Activated CD8-positive, alpha-beta memory T cell treated with anti-CD3 and anti-CD28 coated beads, Interleukin-2, amount 50 U/mL, for 48 hours (primary cell): Measurements from ENCODE around the gene CDNF.
A peak's percentile ranks its signal among the peaks of the same experiment; 100 is the strongest.

ENCODE experiments used
- DNase-seq: peaks from one replicate; pipeline ENCODE4 v3.0.0-alpha.2; 2020

CDNF gene

DNA sequence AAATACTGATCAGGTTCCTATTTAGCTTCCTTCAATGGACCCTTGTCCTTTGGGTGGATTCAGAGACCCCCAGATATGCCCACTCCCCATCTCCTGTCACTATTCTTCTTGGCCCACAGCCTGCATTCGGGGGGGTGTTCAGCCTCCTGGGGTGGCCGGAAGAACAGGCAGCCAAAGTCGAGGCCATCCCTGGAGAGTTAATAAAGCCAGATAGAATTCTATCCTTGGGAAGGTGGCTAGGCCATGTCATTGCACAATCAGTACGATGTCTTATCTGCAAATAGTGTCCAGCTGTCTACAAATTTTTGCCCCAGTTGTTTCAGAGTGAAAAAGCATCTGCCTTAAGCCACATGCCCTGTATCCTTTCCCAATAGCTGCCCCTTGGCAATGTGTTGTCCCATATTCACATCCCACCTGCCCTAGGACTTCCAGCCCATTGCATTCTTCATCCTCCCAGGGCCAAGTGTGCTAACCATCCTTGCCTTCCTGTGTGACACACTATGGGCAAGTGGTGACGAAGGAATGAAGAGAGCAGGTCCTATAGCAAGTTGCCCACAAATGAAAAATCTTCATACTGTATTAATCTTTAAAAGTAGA lies 53.3 kb downstream of the CDNF start:
- no peak for DNase-seq

DNA sequence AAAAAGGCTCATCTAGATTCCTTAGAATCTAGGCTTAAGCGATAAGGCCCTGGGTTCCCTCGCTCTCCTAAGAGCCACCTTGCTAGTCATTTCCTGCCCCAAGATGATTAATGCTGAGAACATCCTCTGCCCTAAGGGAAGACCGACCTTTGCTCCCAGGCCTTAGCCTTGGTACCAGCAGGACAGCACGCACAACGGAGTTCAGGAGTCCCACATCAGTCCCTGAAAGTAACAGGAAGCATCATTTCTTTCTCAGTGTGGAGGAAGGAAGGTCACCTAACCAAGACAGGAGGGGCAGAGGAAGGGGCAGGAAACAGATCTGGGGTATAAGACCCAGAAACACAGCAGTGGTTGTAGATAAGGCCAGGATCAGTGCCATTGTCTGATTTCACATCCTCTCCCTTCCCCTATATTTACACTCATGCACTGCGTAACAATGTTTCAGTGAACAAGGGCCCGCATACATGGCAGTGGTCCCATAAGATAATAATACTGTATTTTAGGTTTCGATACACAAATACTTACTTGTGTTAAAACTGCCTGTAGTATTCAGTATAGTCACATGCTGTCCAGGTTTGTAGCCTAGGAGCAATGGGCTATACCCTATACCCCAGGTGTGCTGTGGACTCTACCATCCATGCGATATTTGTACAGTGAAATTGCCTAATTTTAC lies 55.0 kb downstream of the CDNF start:
- peak; percentile 54 for DNase-seq

DNA sequence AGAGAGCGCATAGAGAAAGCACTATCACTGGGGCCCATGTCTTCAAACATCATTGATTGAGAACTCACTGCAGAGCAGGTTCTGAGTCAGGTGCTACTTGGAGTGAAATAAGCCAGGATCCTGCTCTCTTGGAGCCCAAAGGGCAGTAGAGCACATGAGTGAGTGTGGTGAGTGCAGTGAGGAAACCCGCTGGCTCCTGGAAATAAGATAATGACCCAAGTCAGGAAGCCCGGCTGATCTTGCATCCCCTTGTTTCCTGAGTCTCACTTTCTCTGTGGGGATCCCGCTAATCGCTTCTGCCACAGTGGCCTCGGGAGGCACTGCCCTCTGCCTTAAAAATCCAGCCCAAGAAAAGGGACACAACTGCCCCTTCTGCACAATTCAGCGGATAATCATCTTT lies 56.1 kb downstream of the CDNF start:
- DNase-seq: no peak

DNA sequence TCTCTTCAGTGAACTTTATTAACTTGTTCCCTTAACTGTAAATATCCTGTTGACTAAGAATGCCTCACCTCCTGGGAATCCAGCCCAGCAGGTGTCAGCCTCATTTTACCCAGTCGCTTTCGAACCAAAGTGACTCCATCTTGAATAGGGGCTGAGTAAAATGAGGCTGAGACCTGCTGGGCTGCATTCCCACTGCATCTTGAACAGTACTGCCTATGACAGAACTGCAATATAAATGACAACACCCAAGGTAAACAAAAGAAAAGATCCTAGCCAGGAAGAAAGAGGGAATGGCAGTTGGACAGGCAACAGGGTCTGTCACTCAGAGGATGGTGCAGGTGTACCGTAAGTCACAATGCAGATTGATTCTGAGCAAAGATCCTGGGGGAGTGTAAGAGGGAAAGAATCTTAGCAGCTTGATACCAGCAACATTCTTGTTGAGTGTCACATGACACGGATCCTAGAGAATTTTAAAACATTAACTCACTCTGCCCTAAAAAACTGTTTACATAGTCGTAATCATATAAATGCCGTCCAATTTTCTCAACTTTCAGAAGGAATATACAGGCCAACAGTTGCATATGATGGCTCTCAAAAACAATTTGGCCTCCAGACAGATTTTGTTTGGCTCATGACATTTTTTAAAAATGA lies 58.7 kb downstream of the CDNF start:
- no peak for DNase-seq

DNA sequence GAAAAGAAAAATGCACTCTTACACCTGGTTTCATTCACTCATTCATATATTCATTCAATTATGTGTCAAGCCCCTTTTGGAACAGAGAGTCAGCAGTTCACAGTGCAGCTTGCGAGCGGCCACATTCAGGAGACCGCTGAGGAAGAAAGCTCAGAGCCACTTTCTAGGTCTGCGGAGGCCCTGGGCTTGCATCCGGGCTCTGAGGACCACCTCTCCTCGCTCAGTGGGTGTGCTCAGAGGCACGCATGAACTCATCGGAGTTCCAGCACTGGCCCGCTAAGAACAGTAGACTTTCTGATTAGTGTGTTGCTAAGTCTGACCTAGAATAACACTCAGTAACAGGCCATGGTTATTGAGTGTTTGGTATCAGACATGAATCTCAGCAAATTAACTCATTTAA lies 61.3 kb downstream of the CDNF start:
- DNase-seq: no peak

DNA sequence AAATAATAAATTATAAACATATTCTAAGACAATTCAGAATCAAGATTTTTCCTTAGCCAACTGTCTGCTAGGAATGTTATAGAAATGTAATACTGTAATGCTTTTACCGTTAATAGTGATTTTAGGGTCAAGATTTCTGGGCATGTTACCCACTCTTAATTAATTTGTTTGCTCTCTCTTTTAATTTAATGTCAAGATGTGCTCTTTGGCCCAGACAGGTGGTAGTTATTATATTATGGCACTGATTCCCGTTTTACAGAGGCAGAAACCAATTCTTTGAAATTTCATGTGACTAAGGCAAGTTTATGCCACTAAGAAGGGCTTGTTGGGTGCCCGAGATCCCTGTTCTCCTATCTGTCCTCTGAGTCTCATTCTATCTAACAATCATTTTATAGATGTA lies 62.2 kb downstream of the CDNF start:
- DNase-seq: no peak

DNA sequence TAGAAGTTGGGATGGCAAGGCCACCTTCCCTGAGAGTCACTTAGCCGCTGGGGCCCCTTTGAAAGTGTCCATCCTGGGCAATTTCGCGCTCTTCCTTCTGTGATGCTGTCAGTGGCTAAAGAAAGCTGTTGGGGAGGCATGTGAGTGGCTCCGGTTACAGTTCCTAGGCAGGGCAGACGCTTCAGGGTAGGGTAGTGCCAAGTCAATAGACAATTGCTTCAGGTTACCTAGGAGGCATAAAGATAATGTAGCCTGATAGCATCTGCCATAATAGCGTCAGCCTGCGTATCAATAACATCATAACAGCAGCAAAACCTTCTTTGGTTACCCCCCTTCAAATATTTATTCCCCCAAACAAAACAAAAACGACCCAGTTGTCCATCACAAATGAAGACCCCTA lies 63.0 kb downstream of the CDNF start, which contains the start of gene FAM107B:
TSS of gene FAM107B (minus strand) at position 101 of the 400 bp plus-strand sequence. CDS start 234 bp downstream, outside the sequence.
- no peak for DNase-seq

DNA sequence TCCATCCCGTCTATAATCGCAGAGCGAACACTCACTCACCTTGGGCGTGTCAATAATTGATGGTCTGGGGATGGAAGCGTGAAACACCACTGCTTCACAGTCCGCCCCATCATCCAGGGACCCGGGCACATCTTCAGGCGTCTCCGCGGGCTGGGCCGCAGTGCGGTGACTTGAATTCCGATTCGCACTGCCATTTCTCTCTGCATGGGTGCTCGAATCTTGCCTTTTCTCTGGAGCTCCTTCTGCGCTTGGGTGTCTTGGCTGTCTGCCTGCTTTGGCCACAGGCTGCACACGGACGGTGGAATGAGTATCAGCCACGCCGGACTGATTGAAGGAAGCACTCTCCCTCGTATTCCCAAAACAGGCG lies 63.6 kb downstream of the CDNF start:
- DNase-seq: no peak

DNA sequence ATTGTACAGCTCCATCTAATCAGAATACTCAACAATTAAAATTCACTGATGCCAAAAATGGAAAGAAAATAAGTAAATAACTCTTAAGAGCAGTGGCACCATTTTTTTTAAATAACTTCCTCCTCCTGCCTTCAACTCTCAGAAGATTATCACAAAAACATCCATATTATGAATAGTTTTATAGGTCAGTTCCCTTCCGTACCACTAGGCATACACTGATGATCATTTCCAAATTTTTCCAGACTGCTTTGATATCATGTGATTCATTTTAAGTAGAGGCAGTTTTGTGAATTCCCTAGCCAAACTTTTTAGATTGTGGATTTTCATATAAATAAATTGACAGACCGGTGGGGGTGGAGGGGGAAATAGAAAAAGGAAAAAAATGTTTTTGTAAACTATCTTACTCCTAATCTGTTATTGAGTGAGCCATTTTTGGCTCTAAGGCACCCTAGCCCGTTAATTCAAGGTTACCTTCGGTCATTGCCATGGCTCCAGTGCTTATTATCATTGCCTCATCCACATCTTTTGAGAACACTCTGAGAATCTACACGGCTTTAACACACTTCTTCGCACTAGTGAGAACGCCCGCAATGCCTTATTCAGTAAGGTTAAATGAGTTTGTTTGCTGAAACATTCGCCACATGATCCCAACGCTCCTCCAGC lies 64.2 kb downstream of the CDNF start:
- DNase-seq: no peak

DNA sequence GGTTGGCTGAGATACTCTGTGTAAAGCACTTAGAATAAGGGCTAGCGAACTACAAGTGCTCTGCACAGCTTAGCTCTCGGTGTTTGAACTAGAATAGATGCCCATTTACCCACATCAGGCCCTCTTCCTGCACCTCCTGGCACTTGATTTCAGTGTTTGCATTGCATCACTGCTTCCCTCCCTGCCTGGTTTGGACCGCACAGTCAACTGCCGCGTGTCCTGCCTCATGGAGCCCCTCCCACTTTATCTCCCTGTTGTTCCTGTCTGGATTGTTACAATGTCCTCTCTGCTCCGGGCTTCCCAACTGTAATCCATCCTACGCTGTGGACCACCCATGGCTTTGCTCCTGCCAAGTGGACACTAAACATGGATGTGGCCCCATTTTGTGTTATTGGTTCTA lies 65.4 kb downstream of the CDNF start:
- no peak for DNase-seq

DNA sequence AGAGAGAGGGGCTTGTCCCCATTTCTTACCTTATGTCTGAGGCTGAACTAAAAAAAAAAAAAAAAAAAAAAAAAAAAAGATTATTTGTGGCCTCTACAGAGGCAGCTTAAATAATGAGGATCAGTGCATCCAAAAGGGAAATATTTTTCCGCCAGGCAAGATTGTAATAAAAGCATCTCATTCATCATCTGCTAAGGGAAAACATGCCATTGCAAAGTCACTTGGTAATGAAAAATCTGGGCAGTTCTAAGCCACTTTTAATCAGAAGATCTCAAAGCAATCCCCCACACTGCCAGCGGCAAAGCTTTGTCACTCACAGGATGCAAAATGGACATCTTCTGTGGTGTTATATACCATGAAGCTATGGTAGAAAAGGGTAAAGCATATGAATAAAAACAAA lies 66.9 kb downstream of the CDNF start:
- no peak for DNase-seq
